KMS-11 (cell line): ENCODE results near the gene IPP.
"Not testable (repeated sequence)": the region's sequence is repeated elsewhere in the genome, so short reads cannot be mapped to it uniquely, and the experiment has no call there.

Experiments
- H2AFZ ChIP-seq: fragments of 200-600 bp; sonication (generic); 2 replicates; pipeline ENCODE4 v1.6.1; 2016; ENCODE audit warnings: antibody characterized with exemption, mixed run types, low read depth
- H3K27ac ChIP-seq: fragments of 200-600 bp; sonication (generic); 2 replicates; pipeline ENCODE4 v1.6.1; 2016; ENCODE audit warnings: mild to moderate bottlenecking, mixed run types
- H3K27me3 ChIP-seq: fragments of 200-600 bp; sonication (generic); 2 replicates; pipeline ENCODE4 v1.6.1; 2017; ENCODE audit warnings: mild to moderate bottlenecking, low read depth, mixed run types, moderate library complexity; ENCODE audit not compliant: insufficient read depth
- H3K36me3 ChIP-seq: fragments of 200-600 bp; sonication (generic); 2 replicates; pipeline ENCODE4 v1.6.1; 2017; ENCODE audit warnings: mild to moderate bottlenecking, mixed run types; ENCODE audit not compliant: insufficient read depth
- H3K4me1 ChIP-seq: fragments of 200-600 bp; sonication (generic); 2 replicates; pipeline ENCODE4 v1.6.1; 2016; ENCODE audit warnings: mild to moderate bottlenecking, low read depth, mixed run types; ENCODE audit not compliant: poor library complexity, severe bottlenecking
- H3K4me2 ChIP-seq: fragments of 200-600 bp; sonication (generic); 2 replicates; pipeline ENCODE4 v1.7.0; 2016; ENCODE audit warnings: mild to moderate bottlenecking, mixed run types
- H3K4me3 ChIP-seq: fragments of 200-600 bp; sonication (generic); IDR thresholded peaks from 2 replicates; pipeline ENCODE4 v1.6.1; 2017; ENCODE audit warnings: low read depth, low read length, mixed read lengths; ENCODE audit not compliant: insufficient read depth
- H3K79me2 ChIP-seq: fragments of 200-600 bp; sonication (generic); 2 replicates; pipeline ENCODE4 v1.6.1; 2016; ENCODE audit warnings: low read depth, mixed run types; ENCODE audit not compliant: insufficient read depth
- H3K9ac ChIP-seq: fragments of 200-600 bp; sonication (generic); 2 replicates; pipeline ENCODE4 v1.6.1; 2016; ENCODE audit warnings: mild to moderate bottlenecking, mixed run types
- H4K20me1 ChIP-seq: fragments of 200-600 bp; sonication (generic); 2 replicates; pipeline ENCODE4 v1.6.1; 2016; ENCODE audit warnings: mild to moderate bottlenecking, mixed run types; ENCODE audit not compliant: insufficient read depth
- CTCF ChIP-seq: fragments of 200-600 bp; sonication (generic); conservative IDR thresholded peaks from 2 replicates; pipeline ENCODE4 v1.6.1; 2017; ENCODE audit warnings: low read depth, mild to moderate bottlenecking, antibody characterized with exemption, low read length, moderate library complexity, mixed read lengths

The IPP gene

GRCh38 chr1:45704637-45705036, 45.8 kb downstream of the IPP start:
- Histone ChIP-seq H3K79me2 (no peaks in the 10 kb centered on the region), H3K4me3 (no peak overlapping the region), H3K36me3 (no peaks in the 10 kb centered on the region), H3K4me1 (no peaks in the 10 kb centered on the region), H3K27me3 (no peaks in the 10 kb centered on the region), H2AFZ (no peak overlapping the region), H4K20me1 (no peaks in the 10 kb centered on the region), H3K4me2 (no peak overlapping the region), H3K9ac (no peak overlapping the region), H3K27ac (no peak overlapping the region)
- no peak for TF ChIP-seq CTCF

- H3K4me3 ChIP-seq: no peak overlapping the region
These were observed 55.6 kb downstream of the IPP start for GRCh38 chr1:45694823-45695222.

GRCh38 chr1:45693811-45694210, 56.6 kb downstream of the IPP start:
- not testable (repeated sequence) for H3K36me3 ChIP-seq, H3K4me2 ChIP-seq

More at GRCh38 chr1:45694823-45695222, 55.6 kb downstream of the IPP start:
- H3K4me2 ChIP-seq: no peak overlapping the region
- no peaks in the 10 kb centered on the region for H3K4me1 ChIP-seq
- H3K27ac ChIP-seq: no peak overlapping the region
- H2AFZ ChIP-seq: no peak overlapping the region
- no peaks in the 10 kb centered on the region for H3K27me3 ChIP-seq
- no peaks in the 10 kb centered on the region for H3K36me3 ChIP-seq
- peaks cover 14% of the 10 kb centered on the region for H3K79me2 ChIP-seq
- no peaks in the 10 kb centered on the region for H4K20me1 ChIP-seq
- TF ChIP-seq CTCF: no peak
- no peak overlapping the region for H3K9ac ChIP-seq

GRCh38 chr1:45687754-45688740, 62.4 kb downstream of the IPP start, which contains the start of gene TMEM69:
TMEM69 (plus strand) TSS chr1:45688181; CDS start chr1:45691069, 2,888 bp downstream.
- Histone ChIP-seq H3K9ac (peak within 1 kb of the TSS; percentile 83), H2AFZ (peak within 1 kb of the TSS; percentile 70), H3K4me1 (peaks cover 18% of the 10 kb centered on the region), H3K4me3 (peak within 1 kb of the TSS; percentile 50), H3K27ac (peak within 1 kb of the TSS; percentile 89), H3K36me3 (no peaks in the 10 kb centered on the region), H3K4me2 (peak within 1 kb of the TSS; percentile 76), H3K27me3 (no peaks in the 10 kb centered on the region), H3K79me2 (peaks cover 63% of the 10 kb centered on the region), H4K20me1 (peaks cover 10% of the 10 kb centered on the region; the same call in 1 of the 2 replicates)
- TF ChIP-seq CTCF: no peak

More at GRCh38 chr1:45693811-45694210, 56.6 kb downstream of the IPP start:
- H3K9ac ChIP-seq, H4K20me1 ChIP-seq, H3K27me3 ChIP-seq, H3K27ac ChIP-seq, H3K4me1 ChIP-seq, H3K4me3 ChIP-seq, H2AFZ ChIP-seq: not testable (repeated sequence)
- peaks cover 24% of the 10 kb centered on the region for H3K79me2 ChIP-seq
